Endodermal cell (in vitro differentiated cells): ENCODE data around the gene PIGS. TPM values are rescaled to one million over a fixed set of nuclear protein-coding genes. Genes with fewer than 3 reads are reported as not detected.

Experiments used
- DNase-seq: peaks from one replicate; pipeline ENCODE4 v3.0.0-alpha.2; 2017
- H3K27ac ChIP-seq: 2 replicates; pipeline ENCODE4 v1.5.1; 2013; ENCODE audit warnings: mild to moderate bottlenecking, low read depth, low read length, moderate library complexity
- H3K27me3 ChIP-seq: 2 replicates; pipeline ENCODE4 v1.6.1; 2013; ENCODE audit warnings: mild to moderate bottlenecking, low read length, moderate library complexity; ENCODE audit not compliant: insufficient read depth, control insufficient read depth, poor library complexity, severe bottlenecking
- H3K36me3 ChIP-seq: 2 replicates; pipeline ENCODE4 v1.7.0; 2013; ENCODE audit warnings: mild to moderate bottlenecking, low read length, moderate library complexity; ENCODE audit not compliant: control insufficient read depth, insufficient read depth
- H3K4me1 ChIP-seq: one replicate; pipeline ENCODE4 v1.7.0; 2013; ENCODE audit warnings: low read length; ENCODE audit not compliant: control insufficient read depth, insufficient read depth
- H3K4me3 ChIP-seq: 2 replicates; pipeline ENCODE4 v1.5.1; 2013; ENCODE audit warnings: mild to moderate bottlenecking, low read length, moderate library complexity
- H3K9ac ChIP-seq: 2 replicates; pipeline ENCODE4 v1.6.1; 2013; ENCODE audit warnings: mild to moderate bottlenecking, low read length, moderate library complexity; ENCODE audit not compliant: poor library complexity, severe bottlenecking; ENCODE audit errors: extremely low read depth
- H3K9me3 ChIP-seq: 2 replicates; pipeline ENCODE4 v1.6.1; 2013; ENCODE audit warnings: mild to moderate bottlenecking, low read length, moderate library complexity; ENCODE audit not compliant: control insufficient read depth
- H3K27ac Mint-ChIP-seq: 2 replicates; pipeline ENCODE4 v1.8.0; 2020; ENCODE audit warnings: mixed read lengths
- H3K27me3 Mint-ChIP-seq: 2 replicates; pipeline ENCODE4 v1.8.0; 2021; ENCODE audit warnings: mild to moderate bottlenecking, mixed read lengths; ENCODE audit not compliant: insufficient read depth
- H3K36me3 Mint-ChIP-seq: 2 replicates; pipeline ENCODE4 v1.8.0; 2020; ENCODE audit warnings: low read depth, mixed read lengths
- H3K4me1 Mint-ChIP-seq: 2 replicates; pipeline ENCODE4 v1.8.0; 2020; ENCODE audit warnings: mixed read lengths
- H3K4me3 Mint-ChIP-seq: 2 replicates; pipeline ENCODE4 v1.8.0; 2020; ENCODE audit warnings: mild to moderate bottlenecking, moderate library complexity, mixed read lengths
- H3K9me3 Mint-ChIP-seq: 2 replicates; pipeline ENCODE4 v1.8.0; 2020; ENCODE audit warnings: mild to moderate bottlenecking, mixed read lengths
- CTCF ChIP-seq: fragments of 200-600 bp; sonication (generic); conservative IDR thresholded peaks from 2 replicates; pipeline ENCODE4 v1.5.0; 2021; ENCODE audit warnings: antibody characterized with exemption, mild to moderate bottlenecking
- WGBS, 2 experiments: methylation state at CpG; one replicate each; pipeline versions ENCODE4 v1.1.5 to v1.1.7; 2013; ENCODE audit warnings: missing lambda C conversion rate in 2 of 2, mixed read lengths in 1 of 2; ENCODE audit not compliant: insufficient coverage in 1 of 2, insufficient read length in 1 of 2; 5-methylcytosine and 5-hydroxymethylcytosine counted together
- total RNA-seq, 2 donors: library from RNA; stranded (reverse); fragmentation: NEBNext Ultra II Directional in 1 of 2; extraction: Animal tissue kit (Norgen Biotek cat#: 25700) in 1 of 2; gene quantifications; 2 replicates in 1 of 2; 3 replicates in 1 of 2; pipeline ENCODE4 v1.2.1, GENCODE V29; 2021

PIGS gene
- total RNA-seq, 2 donors from 2014 or later, result 34.9 to 43.0 TPM

DNA sequence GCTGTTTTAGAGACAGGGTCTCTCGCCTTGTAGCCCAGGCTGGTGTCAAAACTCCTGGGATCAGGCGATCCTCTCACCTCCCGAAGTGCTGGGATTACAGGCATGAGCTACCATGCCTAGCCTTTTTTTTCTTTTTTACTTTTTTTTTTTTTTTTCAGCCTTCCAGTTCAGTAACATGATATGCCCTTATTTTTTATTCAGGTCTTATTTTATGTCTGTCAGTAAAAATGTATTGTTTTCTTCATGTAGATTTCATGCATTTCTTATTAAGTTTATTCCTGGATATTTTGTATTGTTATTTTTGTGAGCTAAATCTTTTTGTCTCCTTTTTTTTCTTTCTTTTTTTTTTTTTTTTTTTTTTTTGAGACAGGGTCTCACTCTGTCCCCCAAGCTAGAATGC, 67.9 kb downstream of the PIGS start:
- peaks cover 8% of the 10 kb centered on the region for H3K27me3 ChIP-seq
- no peak overlapping the region for H3K27ac Mint-ChIP-seq
- no peak overlapping the region for H3K4me3 Mint-ChIP-seq
- 77 to 94% methylated on average over 3 of the region's 3 CpGs for WGBS, 2 experiments
- H3K9ac ChIP-seq, result no peak overlapping the region
- DNase-seq, result no peak
- no peaks in the 10 kb centered on the region for H3K36me3 ChIP-seq
- H3K36me3 Mint-ChIP-seq, result no peaks in the 10 kb centered on the region
- no peak overlapping the region for H3K4me3 ChIP-seq
- no peak for TF ChIP-seq CTCF
- no peaks in the 10 kb centered on the region for H3K9me3 ChIP-seq
- H3K9me3 Mint-ChIP-seq, result no peaks in the 10 kb centered on the region
- H3K27ac ChIP-seq, result no peak overlapping the region
- H3K27me3 Mint-ChIP-seq, result peaks cover 10% of the 10 kb centered on the region
- H3K4me1 ChIP-seq, result no peaks in the 10 kb centered on the region
- peaks cover 9% of the 10 kb centered on the region for H3K4me1 Mint-ChIP-seq

Other genes with a start within 250 kb of the PIGS start
- 10 to 100 TPM; 28.9 to 34.3 TPM for gene IFT20, start 236.1 kb downstream of the PIGS start, total RNA-seq
- gene TNFAIP1, start 235.8 kb downstream of the PIGS start, total RNA-seq, result 10 to 100 TPM; 29.9 to 36.1 TPM
- gene POLDIP2, start 214.0 kb downstream of the PIGS start, total RNA-seq, result 10 to 100 TPM; 69.0 to 72.1 TPM
- gene SEBOX, start 206.3 kb downstream of the PIGS start, total RNA-seq, result not detected
- 1 to 10 TPM; 2.5 to 6.7 TPM for gene VTN, start 201.2 kb downstream of the PIGS start, total RNA-seq
- gene SARM1, start 199.8 kb downstream of the PIGS start, total RNA-seq, result 1 to 10 TPM; 1.3 to 2.0 TPM
- gene SLC46A1, start 165.3 kb downstream of the PIGS start, total RNA-seq, result 10 to 100 TPM in 1 of 2 donors, 1 to 10 TPM in 1; 6.9 to 10.9 TPM
- not detected for gene SLC13A2, start 97.9 kb downstream of the PIGS start, total RNA-seq
- gene FOXN1, start 65.2 kb downstream of the PIGS start, total RNA-seq, result not detected
- 10 to 100 TPM; 46.7 to 59.0 TPM for gene UNC119, start 18.9 kb downstream of the PIGS start, total RNA-seq
- 10 to 100 TPM; 12.3 to 14.1 TPM for gene ALDOC, start 5.4 kb upstream of the PIGS start, total RNA-seq
- gene SPAG5, start 27.5 kb upstream of the PIGS start, total RNA-seq, result 100 to 1,000 TPM in 1 of 2 donors, 10 to 100 TPM in 1; 84.8 to 132 TPM
- 10 to 100 TPM; 25.5 to 27.6 TPM for gene RSKR, start 42.7 kb upstream of the PIGS start, total RNA-seq
- 100 to 1,000 TPM; 132 to 144 TPM for gene BLTP2, start 73.6 kb upstream of the PIGS start, total RNA-seq
- 10 to 100 TPM; 40.6 to 42.6 TPM for gene SDF2, start 90.4 kb upstream of the PIGS start, total RNA-seq
- 10 to 100 TPM; 54.4 to 72.1 TPM for gene SUPT6H, start 90.7 kb upstream of the PIGS start, total RNA-seq
- gene PROCA1, start 140.4 kb upstream of the PIGS start, total RNA-seq, result 10 to 100 TPM; 28.7 to 41.6 TPM
- 100 to 1,000 TPM; 111 to 112 TPM for gene RAB34, start 146.3 kb upstream of the PIGS start, total RNA-seq
- gene RPL23A, start 148.5 kb upstream of the PIGS start, total RNA-seq, result 1,000 to 10,000 TPM; 1,639 TPM
- 10 to 100 TPM; 17.0 to 22.9 TPM for gene TLCD1, start 154.7 kb upstream of the PIGS start, total RNA-seq
- 10 to 100 TPM; 11.2 to 15.7 TPM for gene NEK8, start 157.3 kb upstream of the PIGS start, total RNA-seq
- 100 to 1,000 TPM; 168 to 169 TPM for gene TRAF4, start 172.5 kb upstream of the PIGS start, total RNA-seq